HG03469 (cell line): ENCODE measurements around the gene KIAA1614.

ENCODE experiments used
- ATAC-seq: cut with Tn5 transposase; IDR thresholded peaks from one replicate; pipeline ENCODE4 v1.9.1; 2021; ENCODE audit warnings: mild to moderate bottlenecking, moderate library complexity, moderate number of reproducible peaks; ENCODE audit not compliant: unreplicated experiment

Gene KIAA1614

GRCh38 chr1:180981596-180982387, 69.1 kb downstream of the KIAA1614 start:
- peak; percentile 84 for ATAC-seq

DNA sequence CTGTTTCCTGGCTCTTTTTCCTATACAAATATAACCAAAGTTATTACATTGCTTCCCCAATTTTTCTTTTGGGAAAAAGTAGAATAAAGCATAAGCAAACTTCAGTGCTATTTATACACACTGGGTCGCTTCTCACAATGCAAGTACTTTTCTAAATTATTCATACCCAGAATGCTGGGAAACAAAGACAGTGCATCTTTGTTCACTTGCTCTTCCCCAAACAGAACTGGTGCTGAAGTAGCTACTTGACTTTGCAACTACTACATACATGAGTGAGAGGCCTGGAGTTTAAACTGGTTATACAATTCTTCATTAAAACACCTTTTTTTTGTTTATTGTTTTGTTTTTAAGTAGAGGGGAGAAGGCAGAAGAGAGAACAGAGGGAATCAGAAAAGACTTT, 69.7 kb downstream of the KIAA1614 start:
- no peak for ATAC-seq

GRCh38 chr1:180988253-180988752, 75.6 kb downstream of the KIAA1614 start:
- no peak for ATAC-seq

GRCh38 chr1:180994262-180994661, 81.6 kb downstream of the KIAA1614 start:
- ATAC-seq = no peak

- ATAC-seq = no peak
Observed at GRCh38 chr1:180997843-180998504, 85.3 kb downstream of the KIAA1614 start.
